Endothelial cell of umbilical vein (primary cell): ENCODE results near the gene SRCIN1. TPM values are rescaled to one million over a fixed set of nuclear protein-coding genes. Genes with fewer than 3 reads are reported as not detected.

Source experiments
- BruUV-seq: library from RNA; stranded (reverse); fragments of 400-500 nt; replicated peaks from 2 replicates; lab custom pipeline; 2021; lab: Mats Ljungman, UMichigan
- CTCF ChIA-PET: fragments of 300-600, 350-600 bp; sonication (Branson Sonifier 250); formaldehyde crosslinking; loops from one replicate; lab custom pipeline; 2021; ENCODE audit warnings: antibody characterized with exemption, inconsistent platforms; lab: Charles Lee
- POLR2A ChIA-PET: fragments of 300-600, 350-600 bp; sonication (Branson Sonifier 250); formaldehyde crosslinking; loops from one replicate; lab custom pipeline; 2021; ENCODE audit warnings: antibody characterized with exemption, inconsistent platforms; lab: Charles Lee
- DNase-seq: peaks from one replicate; pipeline ENCODE4 v3.0.0-alpha.2; 2011; ENCODE audit warnings: low read depth, low spot score
- FAIRE-seq: peaks from 2 replicates; lab custom pipeline; 2011; peaks lifted over from hg19 to GRCh38; lab: Jason Lieb, UNC
- H2AFZ ChIP-seq: 2 replicates; pipeline ENCODE4 v1.6.0; 2012; ENCODE audit warnings: low read depth, low read length, control low read depth, inconsistent platforms
- H3K27ac ChIP-seq: 2 replicates; pipeline ENCODE4 v1.5.1; 2011; ENCODE audit warnings: low read depth, mild to moderate bottlenecking, control low read depth, low read length, moderate library complexity; ENCODE audit not compliant: insufficient read depth
- H3K27me3 ChIP-seq, 2 experiments: 2 replicates each; pipeline versions ENCODE4 v1.6.0 to v1.6.1; 2011; ENCODE audit warnings: low read length in 2 of 2, mixed read lengths in 1 of 2; ENCODE audit not compliant: control insufficient read depth in 2 of 2, insufficient read depth in 2 of 2
- H3K36me3 ChIP-seq, 2 experiments: 2 replicates in 1 of 2; 3 replicates in 1 of 2; pipeline ENCODE4 v1.5.1; 2011; ENCODE audit warnings: low read length in 2 of 2, mild to moderate bottlenecking in 1 of 2, moderate library complexity in 1 of 2; ENCODE audit not compliant: control insufficient read depth in 2 of 2, insufficient read depth in 2 of 2; ENCODE audit errors: extremely low read depth in 1 of 2
- H3K4me1 ChIP-seq: 3 replicates; pipeline ENCODE4 v1.5.1; 2011; ENCODE audit warnings: mild to moderate bottlenecking, low read length; ENCODE audit not compliant: control insufficient read depth, insufficient read depth; ENCODE audit errors: extremely low read depth
- H3K4me2 ChIP-seq: 2 replicates; pipeline ENCODE4 v1.6.1; 2011; ENCODE audit warnings: low read length, control low read depth, mixed read lengths; ENCODE audit not compliant: insufficient read depth
- H3K4me3 ChIP-seq, 3 experiments: fragments of 200-600 bp in 1 of 3; sonication (generic), shearing (Covaris generic) in 1 of 3; replicated peaks in 1 of 3; 2 replicates each; pipeline ENCODE4 v1.5.1; 2011 to 2016; ENCODE audit warnings: control low read depth in 3 of 3, low read length in 3 of 3, mild to moderate bottlenecking in 2 of 3, inconsistent platforms in 1 of 3, low read depth in 1 of 3, moderate library complexity in 1 of 3; ENCODE audit not compliant: insufficient read depth in 1 of 3
- H3K79me2 ChIP-seq: 2 replicates; pipeline ENCODE4 v1.6.0; 2012; ENCODE audit warnings: low read length, inconsistent platforms; ENCODE audit not compliant: control insufficient read depth, insufficient read depth
- H3K9ac ChIP-seq: replicated peaks from 2 replicates; pipeline ENCODE3; 2011; ENCODE audit warnings: low read length, control low read depth; ENCODE audit not compliant: insufficient read depth; ENCODE audit errors: extremely low read depth
- H3K9me1 ChIP-seq: replicated peaks from 3 replicates; pipeline ENCODE4 v1.6.0; 2011; ENCODE audit warnings: mild to moderate bottlenecking, low read length; ENCODE audit not compliant: control insufficient read depth, insufficient read depth; ENCODE audit errors: extremely low read depth
- H3K9me3 ChIP-seq: replicated peaks from 2 replicates; pipeline ENCODE4 v1.5.1; 2012; ENCODE audit warnings: low read length, inconsistent platforms; ENCODE audit not compliant: control insufficient read depth, insufficient read depth
- H4K20me1 ChIP-seq: replicated peaks from 2 replicates; pipeline ENCODE3; 2011; ENCODE audit warnings: mild to moderate bottlenecking, low read length; ENCODE audit not compliant: control insufficient read depth, insufficient read depth; ENCODE audit errors: extremely low read depth
- EZH2 ChIP-seq: IDR thresholded peaks from 2 replicates; pipeline ENCODE4 v1.6.1; 2012; ENCODE audit warnings: borderline replicate concordance, low read depth, mild to moderate bottlenecking, moderate library complexity, low read length, inconsistent platforms; ENCODE audit not compliant: severe bottlenecking
- FOS ChIP-seq: IDR thresholded peaks from 2 replicates; pipeline ENCODE4 v1.6.1; 2011; ENCODE audit warnings: mild to moderate bottlenecking, low read length, moderate library complexity, borderline replicate concordance; ENCODE audit not compliant: insufficient read depth
- GATA2 ChIP-seq: IDR thresholded peaks from 2 replicates; pipeline ENCODE4 v1.7.0; 2011; ENCODE audit warnings: low read depth, mild to moderate bottlenecking, moderate library complexity, mixed read lengths, low read length; ENCODE audit not compliant: insufficient read length, insufficient read depth
- JUN ChIP-seq: IDR thresholded peaks from 2 replicates; pipeline ENCODE4 v1.6.1; 2011; ENCODE audit warnings: borderline replicate concordance, low read depth; ENCODE audit not compliant: insufficient read length, insufficient read depth
- MYC ChIP-seq: IDR thresholded peaks from one replicate; pipeline ENCODE4 v1.6.1; 2011; ENCODE audit warnings: mild to moderate bottlenecking, low read depth, low read length
- POLR2A ChIP-seq: IDR thresholded peaks from 2 replicates; pipeline ENCODE4 v1.6.1; 2012; ENCODE audit warnings: low read depth, mild to moderate bottlenecking, control low read depth, low read length
- POLR2AphosphoS5 ChIP-seq: IDR thresholded peaks from 2 replicates; pipeline ENCODE4 v1.6.1; 2012; ENCODE audit warnings: low read depth, mild to moderate bottlenecking, control low read depth, low read length, moderate library complexity; ENCODE audit not compliant: insufficient read depth
- dilution Hi-C: fragments of 300-500 bp; cut with MboI; formaldehyde crosslinking; loops from one replicate; pipeline ENCODE4 v1.15.0; 2019; ENCODE audit warnings: low sequenced_read_pairs; ENCODE audit not compliant: extremely low pct_ligation_motif_present
- intact Hi-C: fragments of 100-400 bp; cut with micrococcal nuclease; formaldehyde crosslinking; loops from one replicate; pipeline ENCODE4 v1.10.0; 2022
- polyA plus RNA-seq, 4 experiments: library from polyadenylated mRNA; depleted of rRNA in 3 of 4; stranded (reverse) in 3 of 4; unstranded in 1 of 4; fragments of >200 nt; gene quantifications; 2 replicates each; pipeline versions ENCODE4 v1.2.1 to v1.2.3, GENCODE V29; 2011 to 2012; ENCODE audit warnings: missing spikeins in 1 of 4
- total RNA-seq: library from RNA; stranded (reverse); gene quantifications from 2 replicates; pipeline ENCODE4 v1.2.3, GENCODE V29; 2021
- TF ChIP-seq, protein P1 (sequence below), 2 donors: IDR thresholded peaks; 1 replicate in 1 of 2; 2 replicates in 1 of 2; pipeline ENCODE4 v1.5.1; 2011; ENCODE audit warnings: low read length in 2 of 2, mild to moderate bottlenecking in 2 of 2, moderate library complexity in 2 of 2, control low read depth in 1 of 2, inconsistent platforms in 1 of 2, low read depth in 1 of 2; ENCODE audit not compliant: insufficient read depth in 1 of 2; ENCODE audit errors: extremely low read depth in 1 of 2
- TF ChIP-seq, protein P2 (sequence below): IDR thresholded peaks from 2 replicates; pipeline ENCODE4 v1.6.1; 2011; ENCODE audit not compliant: insufficient read depth, insufficient read length

Gene SRCIN1
- total and polyA plus RNA-seq, 2 donors (not counting 3 experiments of a cell fraction or from before 2014, with no cell fraction given): 0.15 to 0.35 TPM

GRCh38 chr17:38577244-38577643, 28.5 kb downstream of the SRCIN1 start:
- no TSS peak for BruUV-seq
- no peak overlapping the region for H3K4me3 ChIP-seq
- H3K36me3 ChIP-seq: no peaks in the 10 kb centered on the region
- no peaks in the 10 kb centered on the region for H3K4me1 ChIP-seq
- no peaks in the 10 kb centered on the region for H3K9me1 ChIP-seq
- H3K9ac ChIP-seq: no peak overlapping the region
- no peak overlapping the region for H3K27ac ChIP-seq
- FAIRE-seq: no peak
- DNase-seq: no peak
- peaks cover 59 to 61% of the 10 kb centered on the region in 2 experiments for H3K27me3 ChIP-seq
- H3K4me2 ChIP-seq: no peak overlapping the region
- dilution Hi-C loops: no loop called here
- ChIA-PET CTCF (interaction anchor here (0.7 to 3.5 kb wide), 3 partner anchors 9 to 158 kb away, joined by 3 to 16 read pairs (median 4); no protein-coding TSS in a partner anchor), POLR2A (no interaction called here)
- H2AFZ ChIP-seq: no peak overlapping the region
- H4K20me1 ChIP-seq: no peaks in the 10 kb centered on the region
- no peaks in the 10 kb centered on the region for H3K9me3 ChIP-seq
- TF ChIP-seq JUN: no peak
- TF ChIP-seq MYC: no peak
- TF ChIP-seq, protein P1, sequence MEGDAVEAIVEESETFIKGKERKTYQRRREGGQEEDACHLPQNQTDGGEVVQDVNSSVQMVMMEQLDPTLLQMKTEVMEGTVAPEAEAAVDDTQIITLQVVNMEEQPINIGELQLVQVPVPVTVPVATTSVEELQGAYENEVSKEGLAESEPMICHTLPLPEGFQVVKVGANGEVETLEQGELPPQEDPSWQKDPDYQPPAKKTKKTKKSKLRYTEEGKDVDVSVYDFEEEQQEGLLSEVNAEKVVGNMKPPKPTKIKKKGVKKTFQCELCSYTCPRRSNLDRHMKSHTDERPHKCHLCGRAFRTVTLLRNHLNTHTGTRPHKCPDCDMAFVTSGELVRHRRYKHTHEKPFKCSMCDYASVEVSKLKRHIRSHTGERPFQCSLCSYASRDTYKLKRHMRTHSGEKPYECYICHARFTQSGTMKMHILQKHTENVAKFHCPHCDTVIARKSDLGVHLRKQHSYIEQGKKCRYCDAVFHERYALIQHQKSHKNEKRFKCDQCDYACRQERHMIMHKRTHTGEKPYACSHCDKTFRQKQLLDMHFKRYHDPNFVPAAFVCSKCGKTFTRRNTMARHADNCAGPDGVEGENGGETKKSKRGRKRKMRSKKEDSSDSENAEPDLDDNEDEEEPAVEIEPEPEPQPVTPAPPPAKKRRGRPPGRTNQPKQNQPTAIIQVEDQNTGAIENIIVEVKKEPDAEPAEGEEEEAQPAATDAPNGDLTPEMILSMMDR (IDR thresholded peaks at IDR 0.05; ENCODE audit: extremely low read depth in 1 of 2, insufficient read depth in 1 of 2, low read depth in 1 of 2, low read length in 2 of 2): no peak
- TF ChIP-seq, protein P2, sequence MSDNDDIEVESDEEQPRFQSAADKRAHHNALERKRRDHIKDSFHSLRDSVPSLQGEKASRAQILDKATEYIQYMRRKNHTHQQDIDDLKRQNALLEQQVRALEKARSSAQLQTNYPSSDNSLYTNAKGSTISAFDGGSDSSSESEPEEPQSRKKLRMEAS: no peak
- TF ChIP-seq POLR2A: no peak
- no peak for TF ChIP-seq FOS
- no peak for TF ChIP-seq EZH2
- no peak for TF ChIP-seq POLR2AphosphoS5
- no peak for TF ChIP-seq GATA2
- no peaks in the 10 kb centered on the region for H3K79me2 ChIP-seq
- intact Hi-C loops: no loop called here
